Activated T-cell treated with anti-CD3 and anti-CD28 coated beads for 24 hours (primary cell): Measurements from ENCODE around the gene DNAH8.

Experiments used
- DNase-seq: peaks from one replicate; pipeline ENCODE4 v3.0.0-alpha.2; 2020; ENCODE audit warnings: low read depth

The DNAH8 gene

GRCh38 chr6:38974389-38975151 lies 259.5 kb downstream of the DNAH8 start:
- no peak for DNase-seq

- no peak for DNase-seq
Measured at GRCh38 chr6:38975621-38976049, 260.5 kb downstream of the DNAH8 start.

- DNase-seq: no peak
Measured at GRCh38 chr6:38976051-38976450, 260.9 kb downstream of the DNAH8 start.

GRCh38 chr6:38976801-38977500 lies 261.8 kb downstream of the DNAH8 start:
- DNase-seq: no peak

- DNase-seq: no peak
Measured at GRCh38 chr6:38978139-38978704, 263.1 kb downstream of the DNAH8 start.

GRCh38 chr6:38982470-38982869 lies 267.4 kb downstream of the DNAH8 start:
- DNase-seq: no peak

- no peak for DNase-seq
Measured at GRCh38 chr6:38984723-38985122, 269.6 kb downstream of the DNAH8 start.

- DNase-seq: no peak
Measured at GRCh38 chr6:38985839-38986238, 270.7 kb downstream of the DNAH8 start.

GRCh38 chr6:38987503-38987902 lies 272.4 kb downstream of the DNAH8 start:
- DNase-seq: no peak

GRCh38 chr6:38988736-38989449 lies 273.8 kb downstream of the DNAH8 start:
- DNase-seq: no peak

GRCh38 chr6:38990475-38990874 lies 275.4 kb downstream of the DNAH8 start:
- no peak for DNase-seq

- DNase-seq: no peak
Measured at GRCh38 chr6:38996676-38997075, 281.6 kb downstream of the DNAH8 start.

- peak; percentile 17 for DNase-seq
Measured at GRCh38 chr6:38997128-38997761, 282.1 kb downstream of the DNAH8 start.

GRCh38 chr6:39003072-39003471 lies 288.0 kb downstream of the DNAH8 start:
- no peak for DNase-seq

GRCh38 chr6:39003492-39003891 lies 288.4 kb downstream of the DNAH8 start:
- no peak for DNase-seq

GRCh38 chr6:39004801-39005200 lies 289.7 kb downstream of the DNAH8 start:
- no peak for DNase-seq

- DNase-seq: no peak
Measured at GRCh38 chr6:39005774-39006173, 290.7 kb downstream of the DNAH8 start.

GRCh38 chr6:39007575-39007974 lies 292.5 kb downstream of the DNAH8 start:
- no peak for DNase-seq

GRCh38 chr6:39008737-39009136 lies 293.6 kb downstream of the DNAH8 start:
- DNase-seq: no peak

GRCh38 chr6:39009476-39009875 lies 294.4 kb downstream of the DNAH8 start:
- DNase-seq: no peak

GRCh38 chr6:39016839-39017546 lies 301.9 kb downstream of the DNAH8 start:
- no peak for DNase-seq

GRCh38 chr6:39017547-39017880 lies 302.4 kb downstream of the DNAH8 start:
- DNase-seq: no peak
